ENCODE results near the gene SHISAL1. TPM values are rescaled to one million over a fixed set of nuclear protein-coding genes. Genes with fewer than 3 reads are reported as not detected.

The SHISAL1 gene
- total and polyA plus RNA-seq, 10 of the 15 experiments (the other 5 are each of a cell fraction or from before 2014, with no cell fraction given): not detected

DNA sequence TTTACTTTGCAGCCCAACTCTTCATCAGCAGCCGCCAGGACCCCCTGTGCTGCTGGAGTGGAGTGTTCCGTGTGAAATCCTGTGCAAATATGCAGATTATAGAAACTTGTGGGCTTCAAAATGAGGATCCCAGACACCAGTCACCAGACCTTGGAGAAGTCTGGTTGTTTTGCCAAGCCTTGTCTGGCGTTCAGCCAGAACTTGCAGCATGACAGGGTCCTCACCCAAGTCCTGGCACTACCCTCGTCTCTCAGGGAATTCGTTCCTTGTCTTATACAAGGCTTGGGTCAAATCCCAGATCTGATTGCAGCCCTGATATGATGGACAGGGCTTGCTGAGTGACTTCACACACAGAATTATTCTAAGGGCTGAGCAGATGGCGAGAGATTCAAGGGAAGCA, 18.9 kb downstream of the SHISAL1 start:
- no peak overlapping the region for H3K9ac ChIP-seq (ENCODE audit: control insufficient read depth, insufficient read depth, low read length)
- DNase-seq (ENCODE audit: low read depth, low spot score): no peak
- 8% methylated on average over 6 of the region's 6 CpGs for whole genome bisulfite sequencing (ENCODE audit: insufficient coverage, insufficient replicate concordance, low lambda C conversion rate, missing lambda C conversion rate)
- no peaks in the 10 kb centered on the region; a peak in 1 of 4 replicates for H3K27me3 ChIP-seq (replicated peaks in 1 of 2; ENCODE audit: control insufficient read depth in 2 of 2, insufficient read depth in 2 of 2, low read length in 1 of 2)
- no peak overlapping the region for H3K27ac ChIP-seq (ENCODE audit: control insufficient read depth, insufficient read depth)
- RAD21 ChIA-PET (ENCODE audit: unreplicated experiment): no interaction called here
- no peak overlapping the region for H2AFZ ChIP-seq (ENCODE audit: control insufficient read depth, low read depth, low read length)
- POLR2A ChIA-PET: no interaction called here
- TF ChIP-seq MYB (IDR thresholded peaks at IDR 0.05; ENCODE audit: borderline replicate concordance, low read depth, low read length) (no peak), IKZF1 (conservative IDR thresholded peaks at IDR 0.05) (no peak), SMC3 (IDR thresholded peaks at IDR 0.05; ENCODE audit: borderline replicate concordance, low read length) (no peak), CHD1 (IDR thresholded peaks at IDR 0.05; ENCODE audit: low read depth, low read length) (no peak), HDGF (IDR thresholded peaks at IDR 0.05) (no peak), POLR2AphosphoS2 (IDR thresholded peaks at IDR 0.05; ENCODE audit: low read depth, low read length) (no peak), NBN (IDR thresholded peaks at IDR 0.05) (no peak), NR2C1 (IDR thresholded peaks at IDR 0.05) (no peak), ZSCAN29 (IDR thresholded peaks at IDR 0.05) (no peak), TAF1 (IDR thresholded peaks at IDR 0.05; ENCODE audit: borderline replicate concordance, low read depth, low read length) (no peak)
- TF ChIP-seq, protein P1, sequence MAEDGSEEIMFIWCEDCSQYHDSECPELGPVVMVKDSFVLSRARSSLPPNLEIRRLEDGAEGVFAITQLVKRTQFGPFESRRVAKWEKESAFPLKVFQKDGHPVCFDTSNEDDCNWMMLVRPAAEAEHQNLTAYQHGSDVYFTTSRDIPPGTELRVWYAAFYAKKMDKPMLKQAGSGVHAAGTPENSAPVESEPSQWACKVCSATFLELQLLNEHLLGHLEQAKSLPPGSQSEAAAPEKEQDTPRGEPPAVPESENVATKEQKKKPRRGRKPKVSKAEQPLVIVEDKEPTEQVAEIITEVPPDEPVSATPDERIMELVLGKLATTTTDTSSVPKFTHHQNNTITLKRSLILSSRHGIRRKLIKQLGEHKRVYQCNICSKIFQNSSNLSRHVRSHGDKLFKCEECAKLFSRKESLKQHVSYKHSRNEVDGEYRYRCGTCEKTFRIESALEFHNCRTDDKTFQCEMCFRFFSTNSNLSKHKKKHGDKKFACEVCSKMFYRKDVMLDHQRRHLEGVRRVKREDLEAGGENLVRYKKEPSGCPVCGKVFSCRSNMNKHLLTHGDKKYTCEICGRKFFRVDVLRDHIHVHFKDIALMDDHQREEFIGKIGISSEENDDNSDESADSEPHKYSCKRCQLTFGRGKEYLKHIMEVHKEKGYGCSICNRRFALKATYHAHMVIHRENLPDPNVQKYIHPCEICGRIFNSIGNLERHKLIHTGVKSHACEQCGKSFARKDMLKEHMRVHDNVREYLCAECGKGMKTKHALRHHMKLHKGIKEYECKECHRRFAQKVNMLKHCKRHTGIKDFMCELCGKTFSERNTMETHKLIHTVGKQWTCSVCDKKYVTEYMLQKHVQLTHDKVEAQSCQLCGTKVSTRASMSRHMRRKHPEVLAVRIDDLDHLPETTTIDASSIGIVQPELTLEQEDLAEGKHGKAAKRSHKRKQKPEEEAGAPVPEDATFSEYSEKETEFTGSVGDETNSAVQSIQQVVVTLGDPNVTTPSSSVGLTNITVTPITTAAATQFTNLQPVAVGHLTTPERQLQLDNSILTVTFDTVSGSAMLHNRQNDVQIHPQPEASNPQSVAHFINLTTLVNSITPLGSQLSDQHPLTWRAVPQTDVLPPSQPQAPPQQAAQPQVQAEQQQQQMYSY (CRISPR knock-in tag; IDR thresholded peaks at IDR 0.05): no peak
- no peaks in the 10 kb centered on the region for H3K4me1 ChIP-seq (ENCODE audit: control insufficient read depth, insufficient read depth, low read length)
- no peaks in the 10 kb centered on the region for H3K79me2 ChIP-seq (ENCODE audit: control insufficient read depth, insufficient read depth, low read length)
- no peak overlapping the region for H3K4me2 ChIP-seq (ENCODE audit: control insufficient read depth, insufficient read depth)
- in situ Hi-C loops (cut with MboI): no loop called here
- FAIRE-seq: no peak
- intact Hi-C loops (cut with micrococcal nuclease; ENCODE audit: unreplicated experiment): no loop called here
- BruUV-seq (replicated peaks): no TSS peak
- no peak for ATAC-seq
- no peaks in the 10 kb centered on the region for H3K36me3 ChIP-seq (ENCODE audit: control insufficient read depth in 2 of 2, insufficient read depth in 2 of 2, low read length in 1 of 2)
- no peak overlapping the region for H3K4me3 ChIP-seq
- H4K20me1 ChIP-seq (ENCODE audit: control insufficient read depth, insufficient read depth): 0 out of 2 replicates have a peak, but pooled peaks cover 2% of the 10 kb centered on the region
- SMC1A ChIA-PET (ENCODE audit: uncharacterized antibody, unreplicated experiment): no interaction called here
- CTCF ChIA-PET: no interaction called here
- no peaks in the 10 kb centered on the region; the same call in 2 of the 3 replicates for H3K9me3 ChIP-seq (replicated peaks; ENCODE audit: control insufficient read depth, insufficient read depth, low read length)

All from GM12878 (cell line).